Tibial nerve (tissue), 3 donors: ENCODE results near the gene ALDH1A3.
A peak's percentile ranks its signal among the peaks of the same experiment; 100 is the strongest.

ENCODE experiments used
- CTCF ChIP-seq, 5 experiments: fragments of 200-600 bp in 3 of 5; fragments of 450-650 bp in 2 of 5; sonication (generic) in 3 of 5; IDR thresholded peaks; one replicate each; pipeline ENCODE4 v1.5.1; 2016 to 2019; ENCODE audit warnings: antibody characterized with exemption in 5 of 5, mild to moderate bottlenecking in 3 of 5, moderate library complexity in 2 of 5
- POLR2A ChIP-seq, 2 donors: fragments of 450-650 bp; IDR thresholded peaks; one replicate each; pipeline ENCODE4 v1.6.1; 2017; ENCODE audit warnings: antibody characterized with exemption in 2 of 2, mild to moderate bottlenecking in 2 of 2, moderate library complexity in 2 of 2

DNA sequence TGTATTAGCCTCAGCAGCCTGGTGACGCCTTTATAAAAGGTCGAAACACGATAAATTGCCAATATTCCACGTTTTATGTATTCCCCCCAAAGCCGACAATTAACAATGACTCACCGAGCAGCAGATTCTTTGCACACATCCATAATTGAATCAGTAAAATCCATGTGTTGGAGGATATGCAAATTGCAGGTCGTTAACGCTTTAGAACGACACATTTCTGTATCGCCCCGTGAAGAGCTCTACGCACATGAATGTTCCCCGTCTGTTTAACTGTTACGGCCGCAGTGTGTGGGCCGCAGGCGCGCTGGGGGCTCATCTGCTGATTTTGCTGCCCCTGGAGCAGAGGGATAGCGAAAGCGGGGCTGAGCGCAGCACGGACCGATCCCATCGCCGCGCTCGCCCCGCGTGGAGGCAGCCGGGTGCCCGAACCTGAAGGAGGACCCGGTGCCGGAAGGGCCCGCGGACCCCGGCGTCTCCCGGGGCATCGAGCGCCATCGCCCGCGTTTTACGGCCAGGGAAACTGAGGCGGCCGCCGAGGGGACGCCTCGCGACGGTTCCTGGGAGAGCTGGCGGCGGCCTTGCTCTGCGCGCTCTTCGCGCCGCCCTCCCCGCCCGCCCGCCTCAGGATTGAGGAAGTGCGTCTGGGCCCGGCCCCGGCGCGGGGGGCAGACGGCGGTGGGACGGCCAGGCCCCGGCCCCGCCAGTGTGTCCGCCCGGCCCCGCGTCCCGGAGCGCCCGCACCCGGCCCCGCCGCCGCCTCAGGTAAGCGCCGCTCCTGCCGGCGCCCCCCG lies 39.3 kb downstream of the ALDH1A3 start, which contains the start of gene LRRK1:
- no peak for TF ChIP-seq POLR2A (IDR thresholded peaks at IDR 0.05)
- TF ChIP-seq CTCF (IDR thresholded peaks at IDR 0.05): peak in 2 of 5 experiments; percentile 22
